Tibial nerve (tissue), 4 donors: ENCODE results near the gene SPATS2L.

ENCODE experiments used
- EP300 ChIP-seq, 2 donors: sonication (generic); formaldehyde crosslinking; IDR thresholded peaks; one replicate each; pipeline ENCODE4 v1.6.1; 2017; ENCODE audit warnings: antibody characterized with exemption in 2 of 2, mild to moderate bottlenecking in 1 of 2
- TF ChIP-seq, protein P1 (sequence below), 5 experiments: fragments of 200-600 bp in 3 of 5; fragments of 450-650 bp in 2 of 5; sonication (generic) in 3 of 5; IDR thresholded peaks; one replicate each; pipeline ENCODE4 v1.5.1; 2016 to 2019; ENCODE audit warnings: antibody characterized with exemption in 5 of 5, mild to moderate bottlenecking in 3 of 5, moderate library complexity in 2 of 5

DNA sequence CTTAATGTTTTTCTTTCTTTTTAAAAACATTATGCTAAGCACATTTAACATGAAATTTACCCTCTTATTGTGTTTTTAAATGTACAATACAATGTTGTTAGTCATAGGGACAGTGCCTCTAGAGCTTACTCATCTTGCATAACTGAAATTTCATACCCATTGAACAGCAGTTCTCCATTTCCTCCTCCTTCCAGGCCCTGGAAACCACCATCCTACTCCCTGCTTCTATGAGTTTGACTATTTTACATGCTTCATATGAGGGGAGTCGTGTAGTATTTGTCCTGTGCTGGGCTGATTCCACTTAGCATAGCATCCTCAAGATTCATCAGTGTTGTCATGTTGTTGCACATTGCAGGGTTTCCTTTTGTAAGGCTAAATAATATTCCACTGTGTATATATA lies 92.6 kb downstream of the SPATS2L start:
- TF ChIP-seq, protein P1, sequence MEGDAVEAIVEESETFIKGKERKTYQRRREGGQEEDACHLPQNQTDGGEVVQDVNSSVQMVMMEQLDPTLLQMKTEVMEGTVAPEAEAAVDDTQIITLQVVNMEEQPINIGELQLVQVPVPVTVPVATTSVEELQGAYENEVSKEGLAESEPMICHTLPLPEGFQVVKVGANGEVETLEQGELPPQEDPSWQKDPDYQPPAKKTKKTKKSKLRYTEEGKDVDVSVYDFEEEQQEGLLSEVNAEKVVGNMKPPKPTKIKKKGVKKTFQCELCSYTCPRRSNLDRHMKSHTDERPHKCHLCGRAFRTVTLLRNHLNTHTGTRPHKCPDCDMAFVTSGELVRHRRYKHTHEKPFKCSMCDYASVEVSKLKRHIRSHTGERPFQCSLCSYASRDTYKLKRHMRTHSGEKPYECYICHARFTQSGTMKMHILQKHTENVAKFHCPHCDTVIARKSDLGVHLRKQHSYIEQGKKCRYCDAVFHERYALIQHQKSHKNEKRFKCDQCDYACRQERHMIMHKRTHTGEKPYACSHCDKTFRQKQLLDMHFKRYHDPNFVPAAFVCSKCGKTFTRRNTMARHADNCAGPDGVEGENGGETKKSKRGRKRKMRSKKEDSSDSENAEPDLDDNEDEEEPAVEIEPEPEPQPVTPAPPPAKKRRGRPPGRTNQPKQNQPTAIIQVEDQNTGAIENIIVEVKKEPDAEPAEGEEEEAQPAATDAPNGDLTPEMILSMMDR (IDR thresholded peaks at IDR 0.05) = no peak
- no peak for TF ChIP-seq EP300 (IDR thresholded peaks at IDR 0.05)
